WTC11 (cell line): Measurements from ENCODE around the gene AMPD1. TPM values are rescaled to one million over a fixed set of nuclear protein-coding genes. Genes with fewer than 3 reads are reported as not detected.

Experiments used
- ATAC-seq: fragments of 200-7000 bp; cut with Tn5 transposase; 2 replicates; pipeline ENCODE4 v1.10.0; 2021; ENCODE audit warnings: mild to moderate bottlenecking, moderate library complexity
- CTCF ChIA-PET: fragments of 300-600 bp; sonication (Branson Sonifier 250); formaldehyde crosslinking; loops from one replicate; lab custom pipeline; 2021; ENCODE audit warnings: antibody characterized with exemption; lab: Charles Lee
- POLR2A ChIA-PET: fragments of 350-600 bp; sonication (Branson Sonifier 250); formaldehyde crosslinking; loops from one replicate; lab custom pipeline; 2021; ENCODE audit warnings: antibody characterized with exemption; lab: Charles Lee
- DNase-seq: peaks from one replicate; pipeline ENCODE4 v3.0.0; 2021; ENCODE audit warnings: low spot score
- H3K27ac Mint-ChIP-seq: 2 replicates; pipeline ENCODE4 v1.8.0; 2021; ENCODE audit warnings: mixed read lengths
- H3K27me3 Mint-ChIP-seq: 2 replicates; pipeline ENCODE4 v1.8.0; 2021; ENCODE audit warnings: low read depth, mild to moderate bottlenecking, moderate library complexity, mixed read lengths
- H3K36me3 Mint-ChIP-seq: 2 replicates; pipeline ENCODE4 v1.8.0; 2021; ENCODE audit warnings: mixed read lengths
- H3K4me1 Mint-ChIP-seq: 2 replicates; pipeline ENCODE4 v1.8.0; 2022; ENCODE audit warnings: mixed read lengths
- H3K4me3 Mint-ChIP-seq: 2 replicates; pipeline ENCODE4 v1.8.0; 2021; ENCODE audit warnings: mild to moderate bottlenecking, moderate library complexity, mixed read lengths
- H3K9me3 Mint-ChIP-seq: 2 replicates; pipeline ENCODE4 v1.8.0; 2021; ENCODE audit warnings: mixed read lengths
- ATF1 ChIP-seq: sonication (generic); formaldehyde crosslinking; IDR thresholded peaks from 2 replicates; pipeline ENCODE4 v1.8.1; 2023; ENCODE audit warnings: mild to moderate bottlenecking, moderate library complexity, missing genetic modification reagents
- CTCF ChIP-seq: fragments of 200-600 bp; IDR thresholded peaks from 2 replicates; pipeline ENCODE4 v1.8.0; 2022; ENCODE audit warnings: antibody characterized with exemption
- GTF2I ChIP-seq: fragments of 250-450 bp; sonication (Bioruptor Pico); conservative IDR thresholded peaks from 2 replicates; pipeline ENCODE4 v1.4.0; 2021; ENCODE audit warnings: mild to moderate bottlenecking
- NFATC4 ChIP-seq: fragments of 250-450 bp; sonication (Bioruptor Pico); IDR thresholded peaks from 2 replicates; pipeline ENCODE4 v1.9.0; 2021; ENCODE audit warnings: mild to moderate bottlenecking
- NFYB ChIP-seq: sonication (generic); formaldehyde crosslinking; conservative IDR thresholded peaks from 2 replicates; pipeline ENCODE4 v1.8.0; 2022; ENCODE audit warnings: low read depth, missing genetic modification reagents
- NR1H2 ChIP-seq: sonication (generic); formaldehyde crosslinking; IDR thresholded peaks from 2 replicates; pipeline ENCODE4 v1.9.0; 2021; ENCODE audit warnings: mild to moderate bottlenecking, moderate library complexity, missing genetic modification reagents
- OVOL2 ChIP-seq: fragments of 250-450 bp; sonication (Bioruptor Pico); IDR thresholded peaks from 2 replicates; pipeline ENCODE4 v1.9.0; 2021; ENCODE audit warnings: mild to moderate bottlenecking, borderline replicate concordance
- TEAD1 ChIP-seq: sonication (generic); formaldehyde crosslinking; IDR thresholded peaks from 2 replicates; pipeline ENCODE4 v1.8.0; 2022; ENCODE audit warnings: mild to moderate bottlenecking, missing genetic modification reagents
- TEAD4 ChIP-seq: sonication (generic); formaldehyde crosslinking; IDR thresholded peaks from 2 replicates; pipeline ENCODE4 v1.8.0; 2022; ENCODE audit warnings: mild to moderate bottlenecking, missing genetic modification reagents
- USF1 ChIP-seq: sonication (generic); formaldehyde crosslinking; IDR thresholded peaks from 2 replicates; pipeline ENCODE4 v1.8.0; 2022; ENCODE audit warnings: mild to moderate bottlenecking, missing genetic modification reagents
- ZBTB21 ChIP-seq: sonication (generic); formaldehyde crosslinking; IDR thresholded peaks from 2 replicates; pipeline ENCODE4 v1.8.1; 2023; ENCODE audit warnings: mild to moderate bottlenecking, missing genetic modification reagents, borderline replicate concordance
- ZBTB43 ChIP-seq: sonication (generic); formaldehyde crosslinking; IDR thresholded peaks from 2 replicates; pipeline ENCODE4 v1.8.1; 2023; ENCODE audit warnings: mild to moderate bottlenecking, missing genetic modification reagents
- ZNF232 ChIP-seq: sonication (generic); formaldehyde crosslinking; IDR thresholded peaks from 2 replicates; pipeline ENCODE4 v1.8.0; 2022; ENCODE audit warnings: mild to moderate bottlenecking, missing genetic modification reagents
- ZNF416 ChIP-seq: fragments of 250-450 bp; sonication (Bioruptor Pico); IDR thresholded peaks from 2 replicates; pipeline ENCODE4 v1.9.0; 2021; ENCODE audit warnings: mild to moderate bottlenecking, inconsistent platforms
- ZNF423 ChIP-seq: fragments of 250-450 bp; sonication (Bioruptor Pico); IDR thresholded peaks from 2 replicates; pipeline ENCODE4 v2.1.2; 2022; ENCODE audit warnings: mild to moderate bottlenecking, moderate library complexity
- total RNA-seq: library from RNA; stranded (reverse); gene quantifications from 3 replicates; pipeline ENCODE4 v1.2.3, GENCODE V29; 2021
- TF ChIP-seq, protein P1 (sequence below): sonication (generic); formaldehyde crosslinking; conservative IDR thresholded peaks from 2 replicates; pipeline ENCODE4 v1.8.1; 2023; ENCODE audit warnings: mild to moderate bottlenecking, low read depth, missing genetic modification reagents, moderate library complexity
- TF ChIP-seq, protein P2 (sequence below): sonication (generic); formaldehyde crosslinking; IDR thresholded peaks from 2 replicates; pipeline ENCODE4 v1.8.0; 2022; ENCODE audit warnings: mild to moderate bottlenecking, missing genetic modification reagents
- TF ChIP-seq, protein P3 (sequence below): fragments of 250-450 bp; sonication (Bioruptor Pico); IDR thresholded peaks from 2 replicates; pipeline ENCODE4 v1.9.0; 2021; ENCODE audit warnings: mild to moderate bottlenecking
- TF ChIP-seq, protein P4 (sequence below): sonication (generic); formaldehyde crosslinking; IDR thresholded peaks from 2 replicates; pipeline ENCODE4 v1.8.1; 2022; ENCODE audit warnings: mild to moderate bottlenecking, missing genetic modification reagents, moderate library complexity, borderline replicate concordance

Gene AMPD1
- total RNA-seq, 1 experiment from 2014 or later = not detected

GRCh38 chr1:114676115-114676514 lies 19.2 kb downstream of the AMPD1 start:
- ChIA-PET CTCF (no interaction called here), POLR2A (no interaction called here)
- Mint-ChIP-seq H3K9me3 (no peaks in the 10 kb centered on the region), H3K4me3 (no peak overlapping the region), H3K27ac (no peak overlapping the region), H3K4me1 (no peaks in the 10 kb centered on the region), H3K36me3 (no peaks in the 10 kb centered on the region), H3K27me3 (peaks cover 37% of the 10 kb centered on the region)
- no peak for TF ChIP-seq NR1H2 (CRISPR knock-in tag)
- no peak for TF ChIP-seq ZNF416 (CRISPR knock-in tag)
- TF ChIP-seq, protein P1, sequence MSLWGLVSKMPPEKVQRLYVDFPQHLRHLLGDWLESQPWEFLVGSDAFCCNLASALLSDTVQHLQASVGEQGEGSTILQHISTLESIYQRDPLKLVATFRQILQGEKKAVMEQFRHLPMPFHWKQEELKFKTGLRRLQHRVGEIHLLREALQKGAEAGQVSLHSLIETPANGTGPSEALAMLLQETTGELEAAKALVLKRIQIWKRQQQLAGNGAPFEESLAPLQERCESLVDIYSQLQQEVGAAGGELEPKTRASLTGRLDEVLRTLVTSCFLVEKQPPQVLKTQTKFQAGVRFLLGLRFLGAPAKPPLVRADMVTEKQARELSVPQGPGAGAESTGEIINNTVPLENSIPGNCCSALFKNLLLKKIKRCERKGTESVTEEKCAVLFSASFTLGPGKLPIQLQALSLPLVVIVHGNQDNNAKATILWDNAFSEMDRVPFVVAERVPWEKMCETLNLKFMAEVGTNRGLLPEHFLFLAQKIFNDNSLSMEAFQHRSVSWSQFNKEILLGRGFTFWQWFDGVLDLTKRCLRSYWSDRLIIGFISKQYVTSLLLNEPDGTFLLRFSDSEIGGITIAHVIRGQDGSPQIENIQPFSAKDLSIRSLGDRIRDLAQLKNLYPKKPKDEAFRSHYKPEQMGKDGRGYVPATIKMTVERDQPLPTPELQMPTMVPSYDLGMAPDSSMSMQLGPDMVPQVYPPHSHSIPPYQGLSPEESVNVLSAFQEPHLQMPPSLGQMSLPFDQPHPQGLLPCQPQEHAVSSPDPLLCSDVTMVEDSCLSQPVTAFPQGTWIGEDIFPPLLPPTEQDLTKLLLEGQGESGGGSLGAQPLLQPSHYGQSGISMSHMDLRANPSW (CRISPR knock-in tag) = no peak
- no peak for TF ChIP-seq NFYB (CRISPR knock-in tag)
- TF ChIP-seq GTF2I (CRISPR knock-in tag) = no peak
- no peak for TF ChIP-seq TEAD1 (CRISPR knock-in tag)
- TF ChIP-seq, protein P2, sequence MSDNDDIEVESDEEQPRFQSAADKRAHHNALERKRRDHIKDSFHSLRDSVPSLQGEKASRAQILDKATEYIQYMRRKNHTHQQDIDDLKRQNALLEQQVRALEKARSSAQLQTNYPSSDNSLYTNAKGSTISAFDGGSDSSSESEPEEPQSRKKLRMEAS = no peak
- no peak for ATAC-seq
- no peak for DNase-seq

GRCh38 chr1:114671939-114672275 lies 23.4 kb downstream of the AMPD1 start:
- CTCF ChIA-PET = no interaction called here
- H3K27me3 Mint-ChIP-seq = peaks cover 55% of the 10 kb centered on the region
- H3K9me3 Mint-ChIP-seq = no peaks in the 10 kb centered on the region
- TF ChIP-seq OVOL2 = no peak
- TF ChIP-seq, protein P3, sequence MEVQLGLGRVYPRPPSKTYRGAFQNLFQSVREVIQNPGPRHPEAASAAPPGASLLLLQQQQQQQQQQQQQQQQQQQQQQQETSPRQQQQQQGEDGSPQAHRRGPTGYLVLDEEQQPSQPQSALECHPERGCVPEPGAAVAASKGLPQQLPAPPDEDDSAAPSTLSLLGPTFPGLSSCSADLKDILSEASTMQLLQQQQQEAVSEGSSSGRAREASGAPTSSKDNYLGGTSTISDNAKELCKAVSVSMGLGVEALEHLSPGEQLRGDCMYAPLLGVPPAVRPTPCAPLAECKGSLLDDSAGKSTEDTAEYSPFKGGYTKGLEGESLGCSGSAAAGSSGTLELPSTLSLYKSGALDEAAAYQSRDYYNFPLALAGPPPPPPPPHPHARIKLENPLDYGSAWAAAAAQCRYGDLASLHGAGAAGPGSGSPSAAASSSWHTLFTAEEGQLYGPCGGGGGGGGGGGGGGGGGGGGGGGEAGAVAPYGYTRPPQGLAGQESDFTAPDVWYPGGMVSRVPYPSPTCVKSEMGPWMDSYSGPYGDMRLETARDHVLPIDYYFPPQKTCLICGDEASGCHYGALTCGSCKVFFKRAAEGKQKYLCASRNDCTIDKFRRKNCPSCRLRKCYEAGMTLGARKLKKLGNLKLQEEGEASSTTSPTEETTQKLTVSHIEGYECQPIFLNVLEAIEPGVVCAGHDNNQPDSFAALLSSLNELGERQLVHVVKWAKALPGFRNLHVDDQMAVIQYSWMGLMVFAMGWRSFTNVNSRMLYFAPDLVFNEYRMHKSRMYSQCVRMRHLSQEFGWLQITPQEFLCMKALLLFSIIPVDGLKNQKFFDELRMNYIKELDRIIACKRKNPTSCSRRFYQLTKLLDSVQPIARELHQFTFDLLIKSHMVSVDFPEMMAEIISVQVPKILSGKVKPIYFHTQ (CRISPR knock-in tag) = no peak
- no peak for TF ChIP-seq TEAD4 (CRISPR knock-in tag)
- TF ChIP-seq, protein P4, sequence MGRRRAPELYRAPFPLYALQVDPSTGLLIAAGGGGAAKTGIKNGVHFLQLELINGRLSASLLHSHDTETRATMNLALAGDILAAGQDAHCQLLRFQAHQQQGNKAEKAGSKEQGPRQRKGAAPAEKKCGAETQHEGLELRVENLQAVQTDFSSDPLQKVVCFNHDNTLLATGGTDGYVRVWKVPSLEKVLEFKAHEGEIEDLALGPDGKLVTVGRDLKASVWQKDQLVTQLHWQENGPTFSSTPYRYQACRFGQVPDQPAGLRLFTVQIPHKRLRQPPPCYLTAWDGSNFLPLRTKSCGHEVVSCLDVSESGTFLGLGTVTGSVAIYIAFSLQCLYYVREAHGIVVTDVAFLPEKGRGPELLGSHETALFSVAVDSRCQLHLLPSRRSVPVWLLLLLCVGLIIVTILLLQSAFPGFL (CRISPR knock-in tag) = no peak
- no peak for TF ChIP-seq ZNF423
- no peak for TF ChIP-seq NFATC4 (CRISPR knock-in tag)
- ATAC-seq = no peak
- no peak for DNase-seq
- no peaks in the 10 kb centered on the region for H3K36me3 Mint-ChIP-seq
- no peak overlapping the region for H3K27ac Mint-ChIP-seq
- peaks cover 7% of the 10 kb centered on the region; the same call in 1 of the 2 replicates for H3K4me1 Mint-ChIP-seq
- POLR2A ChIA-PET = no interaction called here
- H3K4me3 Mint-ChIP-seq = no peak overlapping the region

DNA sequence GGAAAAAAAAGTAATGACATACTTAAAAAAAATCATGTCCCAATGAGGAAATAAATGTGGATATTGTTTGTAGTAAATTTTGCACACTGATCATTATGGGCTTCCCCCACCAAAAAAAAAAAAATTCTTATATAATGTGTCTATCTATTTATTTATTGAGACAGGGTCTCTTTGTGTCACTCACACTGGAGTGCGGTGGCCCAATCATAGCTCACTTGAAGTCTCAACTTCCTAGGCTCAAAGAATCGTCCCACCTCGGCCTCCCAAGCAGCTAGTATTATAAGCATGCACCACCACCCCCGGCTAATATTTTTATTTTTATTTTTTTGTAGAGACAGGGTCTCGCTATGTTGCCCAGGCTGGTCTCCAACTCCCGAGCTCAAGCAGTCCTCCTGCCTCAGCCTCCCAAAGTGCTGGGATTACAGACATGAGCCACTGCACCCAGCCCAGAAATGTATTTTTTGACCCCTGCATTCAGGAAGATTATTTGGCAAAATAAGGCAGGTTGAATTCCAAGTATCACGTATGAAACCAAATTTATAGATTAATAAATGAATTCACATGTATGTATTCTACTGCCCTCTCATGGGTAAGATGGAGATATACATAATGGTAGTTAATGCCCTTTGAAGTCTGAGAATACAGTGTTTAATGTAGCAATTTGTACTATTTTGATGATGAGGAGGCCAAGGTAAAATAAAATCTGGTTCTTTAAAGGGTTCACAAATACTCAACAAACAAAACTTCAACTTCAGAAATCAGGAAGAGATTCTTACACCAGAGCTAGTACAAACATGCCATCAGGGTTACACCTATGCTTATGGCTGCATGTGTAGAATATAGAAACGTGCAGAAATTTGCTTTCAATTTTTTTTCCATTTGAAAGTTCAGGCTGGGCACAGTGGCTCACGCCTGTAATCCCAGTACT lies 24.1 kb downstream of the AMPD1 start:
- DNase-seq (no peak), ATAC-seq (no peak)
- H3K9me3 Mint-ChIP-seq = no peaks in the 10 kb centered on the region
- ChIA-PET CTCF (no interaction called here), POLR2A (interaction anchor here (0.7 kb wide), 1 partner anchor 910 kb away, joined by 3 read pairs; no protein-coding TSS in a partner anchor)
- H3K4me3 Mint-ChIP-seq = peak overlapping the region; percentile 50
- H3K27me3 Mint-ChIP-seq = peaks cover 56% of the 10 kb centered on the region
- H3K4me1 Mint-ChIP-seq = peaks cover 7% of the 10 kb centered on the region; the same call in 1 of the 2 replicates
- no peaks in the 10 kb centered on the region for H3K36me3 Mint-ChIP-seq
- no peak overlapping the region for H3K27ac Mint-ChIP-seq
- TF ChIP-seq ZNF232 (no peak), USF1 (CRISPR knock-in tag) (no peak), ATF1 (CRISPR knock-in tag) (no peak), CTCF (no peak), ZBTB21 (CRISPR knock-in tag) (no peak), ZBTB43 (no peak)
